Measurements from ENCODE around the gene PSMB7.

PSMB7 gene

DNA sequence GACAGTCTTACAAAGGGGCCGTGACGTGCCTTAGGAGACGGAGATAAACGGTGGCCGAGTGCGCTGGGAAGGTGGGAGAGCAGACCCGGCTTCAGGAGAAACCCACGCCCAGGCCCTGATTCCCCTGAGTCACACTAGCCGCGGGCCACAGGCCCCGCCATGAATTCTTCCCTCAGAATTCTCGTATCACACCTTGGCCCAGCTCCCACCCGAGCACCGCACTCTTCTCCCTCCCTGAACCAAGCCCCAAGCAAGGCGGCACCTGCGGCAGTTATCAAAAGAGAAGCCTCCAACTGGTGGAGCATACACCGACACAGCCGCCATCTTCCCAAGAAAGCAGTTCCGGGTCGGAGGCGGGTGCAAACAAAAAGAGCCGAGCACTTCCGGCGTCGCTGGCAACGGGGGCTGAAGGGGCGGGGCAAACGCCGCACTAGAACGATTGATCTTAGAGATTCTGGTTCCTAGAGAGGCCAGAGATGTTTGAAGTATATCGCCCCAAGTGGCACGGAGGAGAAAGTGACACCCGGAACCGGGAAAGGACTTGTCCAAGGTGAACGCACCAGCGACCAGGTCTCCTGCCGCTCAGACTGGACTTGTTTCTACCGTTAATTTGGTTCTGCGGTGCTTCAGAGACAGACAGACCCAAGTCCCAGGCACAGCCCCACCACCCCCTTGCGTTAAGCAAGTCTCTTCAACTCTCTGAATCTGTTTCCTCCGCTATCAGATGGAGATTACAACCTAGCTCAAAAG lies at the start of gene PSMB7:
TSS of gene PSMB7 (minus strand) at position 341 of the 750 bp plus-strand sequence. CDS start at position 324, 17 bp downstream.
- no peaks in the 10 kb centered on the region for H3K9me3 Mint-ChIP-seq
- peaks cover 53% of the 10 kb centered on the region for H3K36me3 Mint-ChIP-seq
- peak within 1 kb of the TSS; percentile 98 for H3K27ac Mint-ChIP-seq
- ATAC-seq, result peak; percentile 94
- peaks cover 43% of the 10 kb centered on the region for H3K4me1 Mint-ChIP-seq
- peak within 1 kb of the TSS; percentile 95 for H3K4me3 Mint-ChIP-seq
- DNase-seq (ENCODE audit: low spot score in 2 of 2), result peak; percentile 95 to 100

DNA sequence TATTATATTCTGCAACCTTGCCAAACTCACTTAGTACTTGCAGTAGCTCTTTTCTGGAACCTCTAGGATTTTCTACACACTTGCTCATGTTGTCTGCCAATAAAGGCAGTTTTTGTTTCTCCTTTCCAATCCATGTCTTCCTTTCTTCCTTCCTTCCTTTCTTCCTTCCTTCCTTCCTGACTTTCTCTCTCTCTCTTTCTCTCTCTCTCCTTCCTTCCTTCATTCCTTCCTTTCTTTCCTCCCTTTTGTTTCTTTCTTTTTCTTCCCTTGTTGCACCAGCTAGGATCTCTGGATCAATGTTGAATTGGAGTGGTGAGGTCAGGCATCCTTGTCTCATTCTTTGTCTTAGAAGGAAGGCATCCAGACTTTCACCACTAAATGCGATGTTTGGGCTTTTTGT lies 47.5 kb upstream of the PSMB7 start:
- Mint-ChIP-seq H3K36me3 (no peaks in the 10 kb centered on the region), H3K9me3 (no peaks in the 10 kb centered on the region), H3K27ac (no peak overlapping the region), H3K4me1 (no peaks in the 10 kb centered on the region), H3K4me3 (no peak overlapping the region)
- DNase-seq (ENCODE audit: low spot score in 2 of 2) (no peak), ATAC-seq (no peak)

DNA sequence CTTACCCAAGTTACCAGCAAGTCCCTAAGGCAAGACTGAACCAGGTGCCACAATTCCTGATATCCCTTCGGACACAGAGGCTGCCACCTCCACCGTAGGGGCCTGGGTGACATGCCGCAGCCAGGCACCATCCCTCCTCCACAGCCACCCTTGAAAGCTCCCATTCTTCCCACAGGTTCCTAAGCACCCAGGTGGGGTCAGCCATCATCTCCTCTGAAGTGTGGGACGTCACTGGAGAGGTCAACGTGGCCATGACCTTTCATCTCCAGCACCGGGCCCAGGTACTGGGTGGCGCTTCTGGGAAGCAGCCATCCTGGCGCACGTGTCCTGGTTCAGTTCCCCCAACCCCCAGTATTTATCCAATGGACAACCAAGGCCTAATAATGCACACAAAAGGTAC lies 43.2 kb upstream of the PSMB7 start:
- H3K4me3 Mint-ChIP-seq, result no peak overlapping the region
- no peaks in the 10 kb centered on the region for H3K36me3 Mint-ChIP-seq
- H3K4me1 Mint-ChIP-seq, result no peaks in the 10 kb centered on the region
- no peak overlapping the region for H3K27ac Mint-ChIP-seq
- H3K9me3 Mint-ChIP-seq, result no peaks in the 10 kb centered on the region
- DNase-seq (ENCODE audit: low spot score in 2 of 2) (no peak), ATAC-seq (no peak)

DNA sequence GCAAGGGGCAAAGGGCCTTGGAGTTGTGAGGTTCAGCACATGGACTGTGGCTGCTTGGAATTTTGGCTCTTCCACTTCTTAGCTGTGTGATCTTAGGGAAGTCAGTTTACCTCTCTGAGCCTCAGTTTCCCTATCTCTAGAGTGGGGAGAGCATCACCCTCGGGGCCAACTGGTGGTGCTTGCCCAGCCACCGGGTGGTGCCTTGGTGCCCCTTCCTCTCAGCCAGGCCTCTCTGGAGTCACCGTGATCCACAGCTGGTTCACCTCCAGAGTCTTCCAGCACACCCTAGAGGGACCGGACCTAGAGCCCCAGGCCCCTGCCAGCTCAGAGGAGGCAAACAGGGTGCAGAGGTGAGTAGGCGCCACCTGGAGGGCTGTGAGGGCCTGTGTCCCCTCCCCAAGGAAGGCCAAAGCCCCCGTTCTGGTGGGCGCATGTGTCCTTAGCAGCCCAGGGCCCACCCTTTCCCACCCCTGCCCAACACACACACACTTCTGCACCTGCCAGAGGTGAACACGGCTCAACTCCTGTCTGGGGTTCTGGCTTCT lies 42.7 kb upstream of the PSMB7 start:
- H3K4me1 Mint-ChIP-seq, result no peaks in the 10 kb centered on the region
- ATAC-seq, result no peak
- no peaks in the 10 kb centered on the region for H3K9me3 Mint-ChIP-seq
- no peak for DNase-seq (ENCODE audit: low spot score in 2 of 2)
- H3K4me3 Mint-ChIP-seq, result no peak overlapping the region
- no peaks in the 10 kb centered on the region for H3K36me3 Mint-ChIP-seq
- H3K27ac Mint-ChIP-seq, result no peak overlapping the region

DNA sequence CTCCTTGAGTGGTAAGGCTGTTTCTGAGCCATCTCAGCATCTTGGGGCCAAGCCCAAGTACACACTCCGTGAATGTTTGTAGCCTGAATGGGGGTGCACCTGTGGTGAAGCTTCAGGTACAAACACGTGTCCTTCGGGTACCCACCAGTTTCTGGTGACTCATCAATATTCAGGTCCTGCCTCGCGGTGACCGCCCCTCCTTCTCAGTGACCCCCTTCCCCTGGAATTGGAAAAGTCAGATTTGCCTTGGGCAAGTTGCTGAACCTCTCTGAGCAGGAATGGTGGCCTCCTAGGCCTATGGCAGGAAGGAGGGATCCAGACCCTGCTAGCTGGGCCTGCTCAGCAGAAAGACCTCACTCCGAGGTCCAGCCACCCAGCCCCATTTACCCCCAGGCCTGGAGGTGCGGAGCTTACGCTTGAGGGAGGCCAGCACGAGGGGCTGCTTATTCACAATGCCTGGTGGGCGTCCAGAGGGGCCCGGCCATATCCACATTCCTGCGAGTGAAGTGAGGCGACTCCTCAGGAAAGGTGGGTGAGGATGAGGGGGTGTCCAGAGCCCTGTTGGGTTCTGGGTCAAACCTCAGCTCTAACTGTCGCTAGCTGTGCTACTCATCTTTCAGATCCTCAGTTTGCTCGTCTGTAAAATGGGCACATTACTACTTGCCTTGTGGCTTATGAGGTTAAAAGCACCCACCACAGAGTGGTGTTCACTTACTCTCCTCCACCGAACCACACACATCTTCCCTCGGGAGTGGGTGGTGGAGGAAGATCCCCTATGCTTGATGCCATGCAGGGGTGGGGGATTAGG lies 42.0 kb upstream of the PSMB7 start:
- no peak overlapping the region for H3K27ac Mint-ChIP-seq
- DNase-seq (ENCODE audit: low spot score in 2 of 2), result no peak

DNA sequence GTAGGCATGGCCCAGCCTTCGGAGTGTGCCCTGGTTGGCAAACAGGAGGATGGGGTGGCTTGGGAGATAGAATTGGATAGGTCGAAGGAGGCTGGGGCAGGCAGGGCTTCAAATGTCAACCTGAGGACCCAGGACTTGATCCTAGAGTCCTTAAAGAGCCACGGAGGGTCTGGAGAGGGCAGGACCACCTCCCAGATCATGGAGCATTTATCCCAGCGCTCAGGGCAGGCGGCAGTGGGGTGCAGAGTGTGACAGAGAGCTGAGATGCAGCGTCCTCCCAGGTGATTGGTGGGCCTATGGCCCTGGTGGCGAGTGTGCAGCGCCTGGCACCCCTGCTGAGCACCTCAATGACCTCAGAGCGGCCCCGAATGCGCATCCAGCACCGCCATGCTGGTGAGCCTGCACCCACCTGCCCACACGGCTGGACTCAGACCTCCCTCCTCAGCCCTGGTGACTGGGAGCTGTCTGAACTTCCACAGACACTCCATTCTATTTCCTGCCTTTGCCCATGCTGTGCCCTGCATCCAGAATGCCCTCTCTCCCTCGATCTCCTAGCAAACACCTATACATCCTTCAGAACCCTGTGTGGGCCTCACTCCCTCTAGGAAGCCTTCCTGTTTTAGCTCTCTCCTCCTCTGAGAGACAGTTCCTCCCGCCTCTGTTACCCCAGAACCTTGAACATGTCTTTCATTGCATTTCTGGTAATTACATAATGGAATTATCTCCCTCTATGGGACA lies 41.3 kb upstream of the PSMB7 start:
- Mint-ChIP-seq H3K36me3 (no peaks in the 10 kb centered on the region), H3K27ac (no peak overlapping the region), H3K4me1 (no peaks in the 10 kb centered on the region), H3K9me3 (no peaks in the 10 kb centered on the region), H3K4me3 (no peak overlapping the region)
- ATAC-seq (no peak), DNase-seq (ENCODE audit: low spot score in 2 of 2) (no peak)

More for the DNA sequence above, 42.0 kb upstream of the PSMB7 start:
- no peaks in the 10 kb centered on the region for H3K36me3 Mint-ChIP-seq
- H3K9me3 Mint-ChIP-seq, result no peaks in the 10 kb centered on the region
- H3K4me3 Mint-ChIP-seq, result no peak overlapping the region
- no peak for ATAC-seq
- no peaks in the 10 kb centered on the region for H3K4me1 Mint-ChIP-seq

- H3K9me3 Mint-ChIP-seq, result no peaks in the 10 kb centered on the region
- H3K4me3 Mint-ChIP-seq, result no peak overlapping the region
- DNase-seq (ENCODE audit: low spot score in 2 of 2) (no peak), ATAC-seq (no peak)
- peaks cover 6% of the 10 kb centered on the region for H3K4me1 Mint-ChIP-seq
- no peak overlapping the region for H3K27ac Mint-ChIP-seq
- H3K36me3 Mint-ChIP-seq, result no peaks in the 10 kb centered on the region
Measured at GRCh38 chr9:124455820-124456219, 40.6 kb upstream of the PSMB7 start.

- H3K27ac Mint-ChIP-seq, result no peak overlapping the region
- no peaks in the 10 kb centered on the region for H3K36me3 Mint-ChIP-seq
Measured at GRCh38 chr9:124454791-124455443, 39.7 kb upstream of the PSMB7 start.

GRCh38 chr9:124454296-124454695 lies 39.1 kb upstream of the PSMB7 start:
- Mint-ChIP-seq H3K27ac (no peak overlapping the region), H3K36me3 (no peaks in the 10 kb centered on the region), H3K9me3 (no peaks in the 10 kb centered on the region), H3K4me3 (no peak overlapping the region), H3K4me1 (peaks cover 12% of the 10 kb centered on the region)
- ATAC-seq (no peak), DNase-seq (ENCODE audit: low spot score in 2 of 2) (no peak)

More at GRCh38 chr9:124454791-124455443, 39.7 kb upstream of the PSMB7 start:
- Mint-ChIP-seq H3K4me3 (no peak overlapping the region), H3K9me3 (no peaks in the 10 kb centered on the region), H3K4me1 (peaks cover 12% of the 10 kb centered on the region)
- DNase-seq (ENCODE audit: low spot score in 2 of 2) (no peak), ATAC-seq (no peak)

DNA sequence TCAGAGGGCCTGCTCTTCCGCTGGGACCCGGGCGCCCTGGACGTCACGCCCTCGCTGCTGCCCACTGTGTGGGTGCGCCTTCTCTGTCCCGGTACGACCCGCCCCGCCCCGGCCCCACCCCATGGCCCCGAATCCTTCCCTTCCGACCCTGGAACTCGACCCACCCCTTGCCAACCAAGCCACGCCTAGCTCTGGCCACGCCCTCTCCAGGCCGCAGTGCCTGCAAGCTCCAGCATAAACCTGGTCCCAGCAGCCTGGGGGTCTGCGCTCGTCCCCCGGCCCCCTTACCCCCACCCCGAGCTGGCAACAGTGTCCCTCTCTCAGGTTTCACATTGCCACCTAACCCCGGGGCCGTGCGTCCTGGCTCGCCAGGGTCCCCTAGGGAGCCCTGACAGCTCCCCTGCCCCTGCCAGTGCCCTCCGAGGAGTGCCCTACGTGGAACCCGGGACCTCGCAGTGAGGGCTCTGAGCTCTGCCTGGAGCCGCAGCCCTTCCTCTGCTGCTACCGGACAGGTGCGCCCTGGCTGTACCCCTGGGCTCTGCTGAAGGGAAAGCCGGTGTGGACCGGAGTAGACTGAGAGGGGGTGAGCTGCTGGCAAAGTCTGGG lies 38.4 kb upstream of the PSMB7 start:
- ATAC-seq, result no peak
- Mint-ChIP-seq H3K4me1 (peaks cover 12% of the 10 kb centered on the region), H3K4me3 (no peak overlapping the region), H3K27ac (no peak overlapping the region), H3K36me3 (no peaks in the 10 kb centered on the region), H3K9me3 (no peaks in the 10 kb centered on the region)
- no peak for DNase-seq (ENCODE audit: low spot score in 2 of 2)

GRCh38 chr9:124452841-124453585 lies 37.8 kb upstream of the PSMB7 start:
- no peak for ATAC-seq
- DNase-seq (ENCODE audit: low spot score in 2 of 2), result no peak
- H3K36me3 Mint-ChIP-seq, result no peaks in the 10 kb centered on the region
- H3K4me3 Mint-ChIP-seq, result no peak overlapping the region
- no peaks in the 10 kb centered on the region for H3K9me3 Mint-ChIP-seq
- no peak overlapping the region for H3K27ac Mint-ChIP-seq
- H3K4me1 Mint-ChIP-seq, result peaks cover 12% of the 10 kb centered on the region

GRCh38 chr9:124452326-124452725 lies 37.1 kb upstream of the PSMB7 start:
- peaks cover 12% of the 10 kb centered on the region for H3K4me1 Mint-ChIP-seq
- no peaks in the 10 kb centered on the region for H3K9me3 Mint-ChIP-seq
- ATAC-seq (no peak), DNase-seq (ENCODE audit: low spot score in 2 of 2) (no peak)
- no peak overlapping the region for H3K4me3 Mint-ChIP-seq
- no peak overlapping the region for H3K27ac Mint-ChIP-seq
- no peaks in the 10 kb centered on the region for H3K36me3 Mint-ChIP-seq

DNA sequence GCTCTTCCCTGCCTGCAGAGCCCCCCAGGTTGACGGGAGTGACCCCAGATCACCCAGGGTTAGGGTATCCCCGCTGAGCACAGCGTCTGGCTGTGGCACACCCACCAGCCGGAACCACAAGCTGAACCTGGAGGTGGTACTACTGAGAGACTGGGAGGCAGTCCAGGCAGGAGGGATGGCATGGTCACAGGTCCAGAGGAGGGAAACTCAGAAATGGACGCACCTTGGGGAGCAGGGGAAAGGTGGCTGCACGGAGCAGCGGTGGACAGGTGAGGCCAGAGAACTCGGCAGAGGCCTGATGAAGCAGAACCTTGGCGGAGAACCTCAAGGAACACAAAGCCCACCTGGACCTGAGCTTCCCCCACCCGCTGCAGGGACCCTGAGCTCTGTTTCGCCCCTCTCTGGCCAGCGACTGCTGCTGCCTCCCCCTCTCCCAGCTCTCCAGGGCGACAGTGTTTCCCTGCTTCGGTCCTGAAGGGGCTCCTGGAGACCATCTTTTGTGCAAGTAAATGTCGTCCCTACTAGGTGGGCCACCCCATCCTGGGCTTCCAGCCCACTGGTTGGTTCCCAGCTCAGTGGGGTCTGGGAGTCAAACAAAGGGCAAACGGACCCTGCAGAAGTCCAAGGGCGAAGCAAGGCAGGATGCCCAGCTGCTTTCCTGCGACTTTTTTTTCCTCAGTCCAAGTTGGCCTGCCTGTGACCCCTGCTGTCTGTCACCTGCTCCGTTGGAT lies 35.9 kb upstream of the PSMB7 start:
- no peak for ATAC-seq
- DNase-seq (ENCODE audit: low spot score in 2 of 2), result no peak
- Mint-ChIP-seq H3K27ac (no peak overlapping the region), H3K4me3 (no peak overlapping the region), H3K4me1 (peaks cover 12% of the 10 kb centered on the region), H3K36me3 (no peaks in the 10 kb centered on the region), H3K9me3 (no peaks in the 10 kb centered on the region)

Measured in stimulated activated effector memory CD8-positive, alpha-beta T cell treated with anti-CD3 and anti-CD28 coated beads, Interleukin-12 subunit alpha, Interleukin-12 subunit beta, amount 100 ng/mL, for 72 hours (primary cell).